ENCODE data around the gene ZNF618. TPM values are rescaled to one million over a fixed set of nuclear protein-coding genes. Genes with fewer than 3 reads are reported as not detected.
A peak's percentile ranks its signal among the peaks of the same experiment; 100 is the strongest.

The ZNF618 gene
- total RNA-seq, 1 donor, result 13.6 TPM

GRCh38 chr9:113955076-113955752, 79.1 kb downstream of the ZNF618 start:
- TF ChIP-seq CTCF (IDR thresholded peaks at IDR 0.05; ENCODE audit: insufficient read depth, low read length), result no peak
- peak; percentile 91 for DNase-seq (ENCODE audit: low read depth)
- no peak overlapping the region for H3K4me3 ChIP-seq (ENCODE audit: low read depth, low read length)

GRCh38 chr9:113956901-113957300, 80.8 kb downstream of the ZNF618 start:
- DNase-seq (ENCODE audit: low read depth), result no peak

GRCh38 chr9:113957351-113957750, 81.2 kb downstream of the ZNF618 start:
- H3K4me3 ChIP-seq (ENCODE audit: low read depth, low read length), result peak overlapping the region; percentile 13
- no peak for TF ChIP-seq CTCF (IDR thresholded peaks at IDR 0.05; ENCODE audit: insufficient read depth, low read length)
- DNase-seq (ENCODE audit: low read depth), result no peak

More at GRCh38 chr9:113956901-113957300, 80.8 kb downstream of the ZNF618 start:
- no peak overlapping the region for H3K4me3 ChIP-seq (ENCODE audit: low read depth, low read length)
- TF ChIP-seq CTCF (IDR thresholded peaks at IDR 0.05; ENCODE audit: insufficient read depth, low read length), result no peak

GRCh38 chr9:113957821-113958341, 81.8 kb downstream of the ZNF618 start:
- no peak for TF ChIP-seq CTCF (IDR thresholded peaks at IDR 0.05; ENCODE audit: insufficient read depth, low read length)
- peak overlapping the region; percentile 35 for H3K4me3 ChIP-seq (ENCODE audit: low read depth, low read length)
- DNase-seq (ENCODE audit: low read depth), result peak; percentile 96

- TF ChIP-seq CTCF (IDR thresholded peaks at IDR 0.05; ENCODE audit: insufficient read depth, low read length), result no peak
- no peak overlapping the region for H3K4me3 ChIP-seq (ENCODE audit: low read depth, low read length)
- DNase-seq (ENCODE audit: low read depth), result no peak
Observed at GRCh38 chr9:113958556-113958955, 82.4 kb downstream of the ZNF618 start.

- no peak for DNase-seq (ENCODE audit: low read depth)
- no peak overlapping the region for H3K4me3 ChIP-seq (ENCODE audit: low read depth, low read length)
Observed at GRCh38 chr9:113960768-113961167, 84.7 kb downstream of the ZNF618 start.

More at GRCh38 chr9:113960768-113961167, 84.7 kb downstream of the ZNF618 start:
- TF ChIP-seq CTCF (IDR thresholded peaks at IDR 0.05; ENCODE audit: insufficient read depth, low read length), result no peak

Data from fibroblast of the aortic adventitia (primary cell).